ENCODE measurements around the gene PACSIN3. TPM values are rescaled to one million over a fixed set of nuclear protein-coding genes. Genes with fewer than 3 reads are reported as not detected.

PACSIN3 gene
- total and polyA plus RNA-seq, 2 of the 13 experiments (the other 11 are each of a cell fraction or from before 2014, with no cell fraction given) = 47.9 to 93.3 TPM

GRCh38 chr11:47216121-47216798, 30.0 kb upstream of the PACSIN3 start (continued):
- TF ChIP-seq CSRNP2 (CRISPR knock-in tag; conservative IDR thresholded peaks at IDR 0.05; ENCODE audit: low read depth) (no peak), UBTF (CRISPR knock-in tag; IDR thresholded peaks at IDR 0.05) (no peak), DMTF1 (CRISPR knock-in tag; IDR thresholded peaks at IDR 0.05) (no peak), REL (CRISPR knock-in tag; conservative IDR thresholded peaks at IDR 0.05) (no peak), KIAA2018 (CRISPR knock-in tag; IDR thresholded peaks at IDR 0.05; ENCODE audit: borderline replicate concordance) (no peak), ZNF256 (CRISPR knock-in tag; conservative IDR thresholded peaks at IDR 0.05) (no peak), DNMT3B (CRISPR knock-in tag; conservative IDR thresholded peaks at IDR 0.05) (no peak), DDIT3 (CRISPR knock-in tag; IDR thresholded peaks at IDR 0.05) (no peak), PCBP2 (optimal IDR thresholded peaks at IDR 0.05; ENCODE audit: low read depth, low read length, poor library complexity, severe bottlenecking) (no peak), NR2C2 (CRISPR knock-in tag; IDR thresholded peaks at IDR 0.05; ENCODE audit: borderline replicate concordance) (no peak), MNT (IDR thresholded peaks at IDR 0.05) (peak; percentile 43)
